ENCODE data around the gene NBAS.
"Not testable (repeated sequence)": the region's sequence is repeated elsewhere in the genome, so short reads cannot be mapped to it uniquely, and the experiment has no call there.

The NBAS gene

DNA sequence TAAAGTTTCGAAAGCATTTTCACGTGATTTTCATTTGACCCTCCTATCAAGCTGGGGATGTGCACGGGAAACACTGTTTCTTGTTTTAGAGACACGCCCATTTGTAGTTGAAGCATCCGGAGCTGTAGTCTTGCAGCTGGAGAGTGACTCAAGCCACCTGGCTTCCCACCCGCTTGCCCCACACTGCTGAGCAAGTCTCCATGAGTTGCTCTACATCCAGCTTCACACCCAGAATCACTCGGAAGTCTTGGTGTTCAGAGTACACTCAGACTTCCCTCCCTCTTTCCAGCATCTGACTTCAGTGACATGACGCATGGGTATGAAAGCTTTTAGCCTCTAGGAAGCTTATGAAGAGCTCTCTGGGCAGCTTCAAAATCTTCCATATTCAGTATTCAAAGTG lies 262.4 kb downstream of the NBAS start:
- no peak for DNase-seq

DNA sequence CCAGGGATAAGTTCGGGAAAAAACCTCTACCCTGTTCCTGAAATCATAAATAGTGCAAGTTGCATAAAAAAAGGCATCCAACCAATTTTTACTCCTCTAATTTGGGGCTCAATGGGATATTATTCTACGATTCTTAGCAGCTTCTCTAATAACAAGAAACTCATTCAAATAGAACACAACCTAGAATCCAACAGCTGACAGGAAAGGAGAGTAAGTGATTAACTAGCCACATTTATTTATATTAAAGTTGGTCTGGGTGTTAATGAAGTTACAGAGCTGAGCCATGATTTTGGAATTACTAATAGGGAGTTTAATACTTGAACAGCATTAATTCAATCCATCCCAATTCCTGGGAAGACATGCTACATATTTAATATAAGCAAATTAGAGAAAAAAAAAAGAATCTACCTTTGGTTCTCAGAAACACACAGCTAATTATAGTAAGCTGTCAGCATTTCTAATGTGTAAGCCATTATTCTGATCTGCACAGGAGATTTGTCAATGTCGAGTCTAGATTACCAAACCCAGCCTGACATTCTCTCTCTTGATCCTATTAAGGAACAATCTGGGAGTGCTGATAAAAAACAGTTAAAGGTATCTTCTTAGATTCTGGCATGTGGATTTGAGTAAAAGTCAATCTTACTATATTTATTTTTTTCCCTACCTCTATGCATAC lies 267.7 kb downstream of the NBAS start:
- DNase-seq = no peak

DNA sequence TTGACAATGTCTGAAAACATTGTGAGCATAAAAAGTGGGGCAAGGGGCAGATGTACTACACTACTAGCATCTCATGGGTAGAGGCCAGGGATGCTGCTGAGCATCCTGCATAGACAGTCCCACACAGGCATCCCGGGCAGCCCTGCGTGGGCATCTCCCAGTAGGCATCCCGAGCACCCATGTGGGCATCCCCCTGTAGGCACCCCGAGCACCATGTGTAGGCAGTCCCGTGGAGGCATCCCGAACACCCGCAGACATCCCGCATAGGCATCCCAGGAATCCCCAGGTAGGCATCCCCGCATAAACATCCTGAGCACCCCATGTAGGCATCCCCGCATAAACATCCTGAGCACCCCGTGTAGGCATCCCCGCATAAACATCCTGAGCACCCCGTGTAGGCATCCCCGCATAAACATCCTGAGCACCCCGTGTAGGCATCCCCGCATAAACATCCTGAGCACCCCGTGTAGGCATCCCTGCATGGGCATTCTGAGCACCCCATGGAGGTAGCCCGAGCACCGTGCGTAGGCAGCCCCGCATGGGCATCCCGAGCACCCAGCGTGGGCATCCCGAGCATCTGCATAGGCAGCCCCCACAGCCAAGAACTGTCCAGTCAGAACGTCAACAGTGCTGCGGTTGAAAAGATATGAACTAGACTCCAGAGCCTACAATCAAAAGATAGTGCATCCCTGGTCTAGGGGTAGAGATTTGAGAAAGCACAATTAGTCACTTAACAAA lies 273.5 kb downstream of the NBAS start:
- DNase-seq = no peak

DNA sequence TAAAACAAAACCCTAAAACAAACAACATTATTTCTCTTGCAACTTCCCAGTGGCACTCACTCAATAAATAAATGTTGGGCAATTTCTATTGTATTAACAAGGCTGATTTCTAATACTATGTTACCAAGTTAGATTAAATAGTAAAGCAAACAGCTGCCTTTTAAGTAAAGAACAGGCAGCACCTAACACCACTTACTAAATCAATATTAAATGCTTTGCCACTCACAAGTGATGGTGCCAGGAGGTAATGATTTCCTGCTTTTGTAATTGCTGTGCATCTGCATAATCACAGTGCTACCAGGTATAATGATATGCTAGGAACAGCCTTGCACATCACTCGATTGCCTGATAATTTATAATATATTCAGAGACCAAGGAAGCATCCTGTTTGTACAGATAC lies 276.5 kb downstream of the NBAS start:
- DNase-seq = no peak

DNA sequence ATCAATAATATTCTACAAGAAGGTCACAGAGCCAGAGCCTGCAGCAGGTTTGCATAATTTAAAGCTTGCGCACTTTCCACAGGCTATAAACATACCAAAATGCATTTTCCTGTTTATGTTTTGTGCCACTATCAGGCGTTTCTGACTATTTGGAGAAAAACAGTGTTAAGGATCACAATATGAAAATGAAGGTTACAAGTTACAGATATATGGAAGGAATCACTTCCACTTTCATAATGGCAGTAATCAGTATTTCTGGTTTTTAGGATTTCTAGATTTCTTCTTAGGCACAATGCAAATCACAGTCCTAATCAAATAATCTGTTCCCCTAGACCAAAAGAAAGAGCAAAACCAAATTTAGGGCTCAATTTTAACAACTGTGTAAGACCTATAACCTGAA lies 279.5 kb downstream of the NBAS start:
- no peak for DNase-seq

DNA sequence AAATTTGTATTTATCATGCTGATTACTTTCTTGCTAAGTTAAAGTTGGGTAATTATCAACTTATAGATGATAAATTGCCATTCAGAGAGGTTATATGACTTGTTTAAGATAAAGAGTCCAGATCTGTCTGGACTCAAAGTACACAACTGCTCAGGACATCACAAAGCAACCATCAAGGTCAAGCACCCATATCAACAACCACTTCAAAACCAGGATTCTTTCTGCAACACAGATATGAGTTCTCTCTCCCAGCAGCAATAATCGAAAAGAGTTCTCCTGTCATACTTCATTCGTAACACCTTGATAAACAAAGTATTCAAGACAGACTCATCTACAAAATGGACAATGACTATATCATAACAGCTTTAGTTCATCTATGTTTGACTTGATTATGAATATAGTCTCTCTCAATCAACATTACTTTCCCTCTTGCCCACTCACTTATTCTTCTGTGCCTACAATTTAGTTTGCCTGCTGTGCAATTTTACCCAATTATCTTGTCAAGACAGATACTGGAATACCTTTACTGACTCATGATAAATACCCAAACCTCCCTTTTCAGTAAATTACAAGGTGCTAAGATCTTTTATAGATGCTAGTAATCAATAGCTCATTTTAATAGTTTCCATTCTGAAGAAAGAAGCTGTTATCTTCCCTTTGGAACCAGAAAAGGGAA lies 281.8 kb downstream of the NBAS start:
- DNase-seq = no peak

DNA sequence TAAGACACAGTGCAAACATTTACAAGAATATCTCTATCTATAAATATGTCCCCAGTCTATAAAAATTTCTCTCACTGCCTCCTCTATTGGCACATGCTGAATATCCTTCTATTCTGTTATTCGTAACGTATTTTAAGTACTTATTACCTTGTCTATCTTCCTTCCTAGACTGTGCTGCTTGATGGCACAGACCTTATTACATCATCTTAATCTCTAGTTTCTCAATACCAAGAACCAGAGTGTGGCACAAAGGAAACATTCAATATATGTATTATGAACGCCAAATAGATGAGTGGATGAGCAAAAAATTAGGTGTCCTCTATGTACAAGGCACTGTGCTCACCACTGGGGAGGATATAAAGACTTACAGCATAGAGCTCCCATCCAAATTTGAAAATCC lies 282.8 kb downstream of the NBAS start:
- DNase-seq = no peak

DNA sequence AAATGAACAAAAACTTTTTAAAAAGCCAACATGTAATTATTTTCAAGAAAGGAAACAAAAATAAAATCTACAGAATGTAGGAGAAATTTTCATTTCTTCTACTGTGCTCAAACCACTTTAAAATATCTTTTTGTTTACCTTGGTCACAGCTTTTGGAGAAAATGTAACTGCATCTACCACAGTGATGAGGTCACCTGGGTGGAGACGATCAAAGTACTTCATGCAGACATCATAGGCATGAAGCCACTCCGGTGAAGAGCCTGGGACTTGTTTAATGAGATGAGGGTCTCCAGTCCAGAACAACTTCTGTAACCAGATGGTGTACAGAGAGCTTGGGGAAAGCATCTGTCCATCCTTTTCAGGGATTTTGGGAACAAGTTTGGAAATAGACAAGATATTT lies 285.8 kb downstream of the NBAS start:
- DNase-seq = no peak

DNA sequence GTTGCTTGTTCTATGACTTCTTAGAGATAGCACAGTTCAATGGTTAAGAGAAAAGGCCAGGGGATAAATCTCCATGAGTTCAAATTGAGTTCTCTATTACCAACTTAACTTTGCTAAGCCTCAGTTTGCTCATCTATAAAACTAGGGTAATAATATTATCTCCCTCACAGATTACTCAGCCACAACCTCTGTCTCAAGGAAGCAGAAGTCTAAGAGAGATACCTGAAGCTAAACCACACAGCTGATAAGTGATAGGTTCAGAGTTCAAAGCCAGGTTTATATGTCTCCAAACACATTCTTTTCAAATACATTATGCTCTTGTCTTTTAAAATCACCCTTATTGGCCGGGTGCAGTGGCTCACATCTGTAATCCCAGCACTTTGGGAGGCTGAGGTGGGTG lies 287.7 kb downstream of the NBAS start:
- no peak for DNase-seq

DNA sequence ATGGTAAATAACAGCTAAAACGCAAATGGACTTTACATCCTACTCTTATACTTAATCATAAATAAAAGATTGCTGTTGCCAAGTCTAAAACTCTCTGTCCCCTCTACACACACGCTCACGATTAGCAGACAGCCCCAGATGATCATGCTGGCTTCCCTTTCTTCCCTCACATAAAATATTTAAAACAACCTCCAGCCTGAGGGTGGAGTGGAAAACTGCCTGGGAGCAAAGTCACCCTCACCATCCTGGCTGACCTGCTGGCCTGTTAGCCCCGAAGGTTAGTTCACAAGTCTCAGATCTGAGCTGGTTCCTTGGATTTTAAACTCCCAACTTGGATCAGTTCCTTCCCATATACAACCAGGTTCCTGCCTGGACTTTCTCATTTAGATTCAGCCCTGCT lies 288.2 kb downstream of the NBAS start:
- DNase-seq = no peak

DNA sequence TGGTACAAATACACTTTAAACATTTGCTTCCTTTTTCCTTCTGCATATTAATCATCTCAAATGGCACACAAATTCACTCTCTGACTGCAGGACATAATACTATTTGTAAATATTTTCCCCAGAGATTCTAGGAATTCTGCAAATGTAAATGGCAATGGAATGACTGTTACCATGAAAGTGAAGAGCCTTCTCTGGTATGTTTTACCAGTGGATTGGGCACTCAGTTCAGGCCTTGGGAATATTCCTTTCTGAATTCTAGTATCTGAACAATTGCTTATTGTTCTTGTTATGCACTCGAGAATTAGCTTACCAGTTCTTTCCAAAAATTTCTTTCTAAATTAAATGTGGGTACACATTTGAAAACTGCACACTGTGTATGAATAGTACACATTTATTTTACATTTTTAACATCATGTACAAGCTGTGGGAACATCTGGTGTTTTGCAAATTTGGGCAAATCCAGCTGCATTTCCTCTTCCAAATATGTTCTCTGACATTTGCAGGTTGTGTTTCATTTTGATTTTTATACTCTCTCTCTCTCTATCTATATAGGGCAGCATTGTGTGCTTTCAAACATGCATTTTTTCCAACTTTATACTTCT lies 289.1 kb downstream of the NBAS start:
- DNase-seq = no peak

DNA sequence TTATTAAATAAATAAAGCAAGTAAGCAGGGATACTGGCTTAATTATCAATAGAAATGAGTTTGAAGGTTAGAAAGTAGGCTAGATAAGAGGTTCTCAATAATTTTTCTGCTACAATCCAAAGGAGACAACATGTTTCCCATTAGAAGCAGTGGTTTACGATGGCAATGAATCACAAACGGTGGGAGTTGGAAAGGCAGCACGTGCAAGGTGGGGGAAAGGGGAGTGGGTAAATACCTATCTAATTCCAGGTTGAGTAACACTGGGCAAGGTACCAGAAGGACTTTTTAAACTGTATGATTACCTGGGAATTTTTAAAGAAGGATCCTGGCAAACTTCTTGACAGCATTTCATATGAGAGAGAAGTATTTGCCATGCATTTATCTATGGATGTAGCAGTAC lies 289.9 kb downstream of the NBAS start:
- no peak for DNase-seq

DNA sequence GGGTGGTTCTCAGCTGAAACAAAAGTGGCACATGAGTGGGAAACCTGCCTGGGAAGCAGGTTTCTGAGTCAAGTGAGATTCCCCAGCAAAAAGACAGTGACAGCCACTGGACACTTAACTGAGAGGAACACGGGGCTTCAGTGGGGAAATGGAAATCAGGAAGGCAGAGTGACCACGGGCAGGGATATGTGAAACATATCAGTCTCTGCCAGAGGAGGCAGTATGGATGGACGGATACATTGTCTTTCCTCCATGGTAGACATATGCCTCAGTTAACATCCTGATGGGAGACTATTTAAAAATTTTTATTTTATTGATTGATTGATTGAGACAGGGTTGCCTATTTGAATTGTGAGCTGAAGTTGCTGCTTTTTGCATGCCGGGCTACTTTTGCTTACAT lies 292.1 kb downstream of the NBAS start:
- no peak for DNase-seq

DNA sequence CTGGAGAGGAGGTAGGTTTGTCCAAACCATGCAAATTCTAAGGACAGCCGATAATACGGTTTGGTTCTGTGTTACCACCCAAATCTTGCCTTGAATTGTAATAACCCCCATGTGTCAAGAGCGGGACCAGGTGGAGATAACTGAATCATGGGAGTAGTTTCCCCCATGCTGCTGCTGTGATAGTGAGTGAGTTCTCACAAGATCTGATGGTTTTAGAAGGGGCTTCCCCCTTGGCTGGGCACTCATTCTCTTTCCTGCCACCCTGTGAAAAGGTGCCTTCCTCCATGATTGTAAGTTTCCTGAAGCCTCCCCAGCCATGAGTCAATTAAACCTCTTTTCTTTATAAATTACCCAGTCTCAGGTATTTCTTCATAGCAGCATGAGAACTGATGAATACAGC lies 295.2 kb downstream of the NBAS start:
- DNase-seq = no peak

DNA sequence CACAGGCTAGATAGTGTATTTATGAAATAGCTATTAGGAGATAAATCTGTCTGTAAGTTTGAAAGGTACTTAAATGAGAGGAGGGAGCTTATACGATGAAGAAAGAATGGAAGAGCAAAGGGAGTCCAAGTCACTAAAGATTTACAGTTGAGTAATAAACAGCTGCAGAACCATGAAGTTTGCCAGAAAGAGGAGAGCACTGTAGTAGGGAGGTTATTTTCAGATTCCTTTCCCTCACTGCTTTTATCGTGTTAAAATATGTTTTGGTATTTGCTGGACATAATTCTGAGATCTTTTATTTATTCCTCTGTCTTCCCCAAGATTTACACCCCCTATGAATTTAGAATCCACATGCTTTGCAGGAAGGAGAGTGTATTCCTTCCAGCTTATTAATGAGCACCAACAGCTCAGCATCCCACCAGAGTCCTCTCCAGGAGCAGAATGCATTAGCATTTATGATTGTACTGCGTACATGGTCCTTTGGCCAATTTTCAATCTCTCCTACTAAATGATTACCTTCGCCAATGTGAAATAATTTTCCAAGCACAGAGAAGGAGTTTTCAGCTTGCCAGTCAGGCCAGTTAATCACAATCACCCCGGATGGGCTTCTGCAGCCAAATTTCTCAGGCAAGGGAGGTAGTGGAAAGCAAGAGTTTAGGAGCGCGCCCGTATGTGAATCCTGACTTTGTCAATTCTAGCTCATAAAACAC lies 297.0 kb downstream of the NBAS start:
- DNase-seq = no peak

DNA sequence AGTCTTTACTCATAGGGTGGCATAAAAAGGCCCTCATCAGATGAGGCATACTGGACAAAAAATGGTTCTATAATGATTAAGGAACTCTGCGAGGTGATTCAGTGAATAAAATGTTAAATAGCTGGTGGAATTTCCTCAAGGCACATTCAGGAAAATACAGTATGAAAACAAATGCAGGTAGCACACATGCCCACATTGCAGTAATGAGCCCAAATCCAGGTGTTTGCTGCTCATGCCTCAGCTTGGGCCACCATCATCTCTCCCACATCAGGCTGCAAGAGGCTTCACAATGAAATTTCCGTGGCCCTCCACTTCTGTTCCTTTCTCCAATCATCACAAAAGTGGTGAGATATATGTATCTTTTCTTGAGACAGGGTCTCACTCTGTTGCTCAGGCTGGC lies 298.3 kb downstream of the NBAS start:
- DNase-seq = no peak

DNA sequence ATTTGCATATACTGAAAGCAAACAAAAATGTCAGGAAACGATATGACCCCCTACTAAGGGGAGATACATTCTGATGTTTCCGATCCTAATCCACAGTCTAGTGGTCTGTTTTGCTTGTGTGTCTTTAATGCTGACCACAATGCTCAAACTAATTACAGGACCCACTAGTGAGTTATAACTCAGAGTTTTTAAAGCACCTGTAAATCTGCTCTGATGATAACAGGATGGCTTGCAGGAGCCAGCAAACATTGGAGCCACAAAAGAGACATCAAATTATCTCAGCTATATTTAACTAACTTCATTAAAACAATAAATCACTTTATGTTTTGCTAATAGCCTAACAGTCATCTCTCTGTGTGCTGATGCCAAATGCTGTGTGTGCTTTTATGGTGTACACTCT lies 300.3 kb downstream of the NBAS start:
- DNase-seq = no peak

DNA sequence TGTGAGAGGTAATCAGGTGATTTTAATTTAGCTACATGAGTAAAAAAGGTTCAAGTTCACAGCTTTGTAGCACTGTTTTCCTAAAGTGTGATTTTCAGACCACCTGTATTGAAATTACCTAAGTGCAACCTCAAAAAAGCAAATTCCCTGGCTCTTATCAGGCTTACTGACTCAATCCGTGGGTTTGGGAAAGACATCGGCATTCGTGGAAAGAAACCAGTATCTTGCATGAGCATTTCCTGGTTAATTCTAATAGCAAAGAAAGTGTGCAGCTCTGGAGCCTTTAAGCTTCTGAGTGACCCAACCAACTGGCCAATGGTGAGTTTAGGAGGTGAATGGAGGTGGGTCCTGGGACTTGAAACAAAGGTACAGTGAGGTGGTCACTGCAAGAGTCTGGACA lies 300.9 kb downstream of the NBAS start:
- no peak for DNase-seq

DNA sequence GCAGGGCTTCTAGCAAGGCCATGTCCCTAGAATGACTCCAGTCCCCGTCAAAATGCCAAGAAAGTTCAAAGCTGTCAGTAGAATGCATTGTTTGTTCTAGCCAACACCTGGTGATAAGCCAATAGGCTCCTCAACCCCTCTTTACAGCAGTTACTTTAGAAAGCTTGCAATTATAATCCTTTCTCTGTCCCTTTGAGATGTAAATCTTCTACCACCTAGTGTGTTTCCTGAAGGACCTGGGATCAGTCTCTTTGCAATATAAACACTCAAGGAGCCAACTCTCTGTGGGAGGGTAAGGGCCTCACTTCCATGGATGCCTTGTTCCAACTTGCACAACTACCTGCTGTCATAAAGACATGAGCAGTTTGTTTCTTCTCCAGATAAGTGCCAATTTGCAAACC lies 301.8 kb downstream of the NBAS start:
- DNase-seq = no peak

DNA sequence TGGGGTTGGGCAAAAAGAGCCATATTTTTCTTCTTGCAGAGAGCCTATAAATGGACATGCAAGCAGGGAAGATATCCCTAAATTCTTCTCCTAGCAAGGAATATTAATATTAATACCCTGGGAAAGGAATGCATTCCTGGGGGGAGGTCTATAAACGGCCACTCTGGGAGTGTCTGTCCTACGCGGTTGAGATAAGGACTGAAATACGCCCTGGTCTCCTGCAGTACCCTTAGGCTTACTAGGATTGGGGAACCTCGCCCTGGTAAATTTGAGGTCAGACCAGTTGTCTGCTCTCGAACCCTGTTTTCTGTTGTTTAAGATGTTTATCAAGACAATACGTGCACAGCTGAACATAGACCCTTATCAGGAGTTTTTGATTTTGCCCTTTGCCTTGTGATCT lies 302.7 kb downstream of the NBAS start:
- DNase-seq = not testable (repeated sequence)

DNA sequence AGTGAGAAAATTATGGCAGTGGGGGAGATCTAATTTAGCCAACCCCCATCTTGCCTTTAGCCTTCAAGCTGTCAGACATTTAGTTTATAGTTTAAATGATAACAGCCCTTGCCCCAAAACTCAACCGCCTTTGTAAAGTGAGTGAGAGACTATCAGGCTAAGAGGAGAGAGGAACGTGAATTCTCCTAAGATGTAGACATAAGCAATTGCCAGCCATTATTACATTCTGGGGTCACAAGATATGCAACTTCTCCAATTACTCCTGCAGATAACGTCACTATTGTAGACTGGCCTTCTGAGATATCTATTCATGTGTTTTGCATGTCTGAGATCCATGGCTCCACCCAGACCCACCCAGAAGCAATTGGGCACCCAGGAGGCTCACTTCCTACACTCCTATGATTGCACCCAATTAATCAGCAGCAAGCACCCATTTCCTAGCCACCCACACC lies 307.3 kb downstream of the NBAS start:
- no peak for DNase-seq

DNA sequence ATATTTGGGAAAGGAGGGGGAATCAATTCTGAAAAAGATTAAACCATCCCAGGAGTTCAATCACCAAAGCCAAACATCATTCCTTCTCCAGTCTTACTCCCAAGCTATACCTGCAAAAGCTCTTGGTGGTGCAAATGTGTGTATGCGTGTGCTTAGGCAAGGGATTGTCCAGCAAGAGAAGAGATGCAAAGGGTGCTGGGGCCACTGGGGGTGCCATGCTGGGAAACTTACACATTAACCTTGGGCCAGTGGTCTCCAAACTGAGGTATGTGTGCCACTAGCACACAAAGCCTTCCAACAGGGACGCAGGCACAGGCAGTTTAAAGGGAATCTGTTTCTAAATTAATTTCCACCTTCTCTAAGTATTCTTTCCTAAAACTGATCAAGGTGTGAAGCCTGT lies 307.9 kb downstream of the NBAS start:
- no peak for DNase-seq

DNA sequence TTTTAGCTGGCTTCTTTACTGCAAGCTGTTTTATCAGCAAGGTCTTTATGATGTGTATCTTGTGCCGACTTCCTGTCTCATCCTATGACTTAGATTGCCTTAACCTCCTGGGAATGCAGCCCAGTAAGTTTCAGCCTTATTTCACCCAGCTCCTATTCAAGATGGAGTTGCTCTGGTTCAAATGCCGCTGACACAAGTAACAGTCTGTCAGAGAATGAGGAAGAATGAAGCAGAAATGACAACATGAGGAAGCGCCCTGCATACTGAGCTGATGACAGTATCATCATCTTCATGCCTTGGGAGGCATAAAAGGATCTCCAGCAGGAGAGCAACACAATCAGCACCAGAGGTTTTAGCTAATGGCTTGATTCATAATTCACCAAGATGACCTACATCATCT lies 309.4 kb downstream of the NBAS start:
- no peak for DNase-seq

Measured in NCI-H1694 (cell line).